PFSK-1 (cell line): ENCODE results near the gene ID3. TPM values are rescaled to one million over a fixed set of nuclear protein-coding genes. Genes with fewer than 3 reads are reported as not detected.

Experiments
- FOXP2 ChIP-seq: optimal IDR thresholded peaks from 2 replicates; pipeline ENCODE3; 2011; ENCODE audit warnings: borderline replicate concordance, control low read depth, inconsistent platforms; ENCODE audit not compliant: insufficient read depth; ENCODE audit errors: extremely low read length, extremely low read depth
- POLR2AphosphoS5 ChIP-seq: IDR thresholded peaks from 2 replicates; pipeline ENCODE4 v1.6.1; 2012; ENCODE audit warnings: low read depth, mild to moderate bottlenecking, control low read depth, low read length, moderate library complexity
- REST ChIP-seq, 2 experiments: IDR thresholded peaks; 2 replicates each; pipeline versions ENCODE4 v1.6.1 to v1.8.0; 2011 to 2012; ENCODE audit warnings: low read depth in 2 of 2, low read length in 2 of 2, control low read depth in 1 of 2, inconsistent platforms in 1 of 2, mild to moderate bottlenecking in 1 of 2, moderate library complexity in 1 of 2; ENCODE audit not compliant: insufficient read depth in 1 of 2
- SIN3A ChIP-seq: IDR thresholded peaks from 2 replicates; pipeline ENCODE4 v1.6.1; 2012; ENCODE audit warnings: mild to moderate bottlenecking, low read length, moderate library complexity, borderline replicate concordance; ENCODE audit not compliant: insufficient read depth
- TAF1 ChIP-seq: IDR thresholded peaks from 2 replicates; pipeline ENCODE4 v1.6.1; 2012; ENCODE audit warnings: low read length, control low read depth, borderline replicate concordance; ENCODE audit not compliant: insufficient read depth
- polyA plus RNA-seq: library from polyadenylated mRNA; unstranded; fragments of >200 nt; gene quantifications from one replicate; pipeline ENCODE4 v1.2.1, GENCODE V29; 2012; ENCODE audit warnings: low read depth, missing spikeins; ENCODE audit not compliant: insufficient read length

Gene ID3
- polyA plus RNA-seq: 169 TPM

GRCh38 chr1:23559136-23559984, at the start of gene ID3:
Gene ID3, minus strand, starts transcription at chr1:23559501. Its CDS starts 75 bp downstream, at chr1:23559426.
- TF ChIP-seq FOXP2 (peak; percentile 49), POLR2AphosphoS5 (peak; percentile 89), TAF1 (peak; percentile 96), SIN3A (no peak), REST (IDR thresholded peaks at IDR 0.05; ENCODE audit: insufficient read depth in 1 of 2, low read depth in 2 of 2, low read length in 2 of 2) (0 out of 4 replicates have a peak, but pooled peaks of 1 of the 2 experiments have one; percentile 28)

- no peak for TF ChIP-seq REST (IDR thresholded peaks at IDR 0.05; ENCODE audit: insufficient read depth in 1 of 2, low read depth in 2 of 2, low read length in 2 of 2)
- TF ChIP-seq FOXP2: no peak
- TF ChIP-seq TAF1: no peak
- no peak for TF ChIP-seq POLR2AphosphoS5
- no peak for TF ChIP-seq SIN3A
Measured at GRCh38 chr1:23607944-23608343, 48.6 kb upstream of the ID3 start.

- no peak for TF ChIP-seq POLR2AphosphoS5
- no peak for TF ChIP-seq REST (IDR thresholded peaks at IDR 0.05; ENCODE audit: insufficient read depth in 1 of 2, low read depth in 2 of 2, low read length in 2 of 2)
- no peak for TF ChIP-seq FOXP2
- no peak for TF ChIP-seq SIN3A
- TF ChIP-seq TAF1: no peak
Measured at GRCh38 chr1:23601968-23602876, 42.9 kb upstream of the ID3 start.

GRCh38 chr1:23601135-23601967, 42.0 kb upstream of the ID3 start:
- TF ChIP-seq REST (IDR thresholded peaks at IDR 0.05; ENCODE audit: insufficient read depth in 1 of 2, low read depth in 2 of 2, low read length in 2 of 2): no peak
- TF ChIP-seq POLR2AphosphoS5: no peak
